Stomach (tissue), 9 donors: Measurements from ENCODE around the gene HNF4A. TPM values are rescaled to one million over a fixed set of nuclear protein-coding genes. Genes with fewer than 3 reads are reported as not detected.
A peak's percentile ranks its signal among the peaks of the same experiment; 100 is the strongest.

Experiments used
- DNase-seq, 2 donors: peaks; one replicate each; pipeline versions ENCODE4 v3.0.0 to v3.0.0-alpha.2; 2013 to 2019
- H3K27ac ChIP-seq, 5 donors: fragments of 200-600 bp in 4 of 5; sonication (generic) in 4 of 5; one replicate each; pipeline ENCODE4 v1.5.1; 2013 to 2019; ENCODE audit warnings: mild to moderate bottlenecking in 1 of 5, moderate library complexity in 1 of 5
- H3K27me3 ChIP-seq, 3 donors: fragments of 200-600 bp; sonication (generic); one replicate each; pipeline ENCODE4 v1.5.1; 2017 to 2019; ENCODE audit warnings: mixed run types in 1 of 3
- H3K36me3 ChIP-seq, 4 donors: fragments of 200-600 bp; sonication (generic); 1 replicate in 3 of 4; 2 replicates in 1 of 4; pipeline ENCODE4 v1.5.1; 2016 to 2019
- H3K4me1 ChIP-seq, 4 donors: fragments of 200-600 bp; sonication (generic); one replicate each; pipeline ENCODE4 v1.5.1; 2016 to 2019
- H3K4me3 ChIP-seq, 4 donors: fragments of 200-600 bp; sonication (generic) in 3 of 4; one replicate each; pipeline ENCODE4 v1.5.1; 2016 to 2019; ENCODE audit warnings: mild to moderate bottlenecking in 1 of 4
- H3K9me3 ChIP-seq, 4 donors: fragments of 200-600 bp; sonication (generic); one replicate each; pipeline ENCODE4 v1.5.1; 2016 to 2019
- CTCF ChIP-seq, 7 experiments: fragments of 450-650 bp in 4 of 7; fragments of 200-600 bp in 3 of 7; sonication (generic) in 3 of 7; IDR thresholded peaks; one replicate each; pipeline ENCODE4 v1.5.1; 2016 to 2019; ENCODE audit warnings: antibody characterized with exemption in 7 of 7, control low read depth in 2 of 7, mild to moderate bottlenecking in 1 of 7
- EP300 ChIP-seq: sonication (generic); formaldehyde crosslinking; IDR thresholded peaks from one replicate; pipeline ENCODE4 v1.6.1; 2017; ENCODE audit warnings: antibody characterized with exemption
- POLR2A ChIP-seq, 4 donors: fragments of 450-650 bp; IDR thresholded peaks; one replicate each; pipeline ENCODE4 v1.6.1; 2016; ENCODE audit warnings: antibody characterized with exemption in 4 of 4, control low read depth in 2 of 4, mild to moderate bottlenecking in 1 of 4, moderate library complexity in 1 of 4
- POLR2AphosphoS5 ChIP-seq, 3 donors: sonication (generic); formaldehyde crosslinking; IDR thresholded peaks; one replicate each; pipeline ENCODE4 v1.6.1; 2016; ENCODE audit warnings: antibody characterized with exemption in 3 of 3
- WGBS, 5 donors: extraction: QIAGEN DNeasy Blood & Tissue Kit in 3 of 5; methylation state at CpG; one replicate each; pipeline versions ENCODE4 v1.1.5 to v1.1.7; 2013 to 2018; 5-methylcytosine and 5-hydroxymethylcytosine counted together
- intact Hi-C: fragments of 100-400 bp; cut with DNase I; formaldehyde crosslinking; loops from one replicate; pipeline ENCODE4 v1.15.1; 2023; ENCODE audit warnings: low total_unique reads
- polyA plus RNA-seq, 3 donors: library from polyadenylated mRNA; stranded (reverse); fragments of 200-250 nt; gene quantifications; one replicate each; pipeline ENCODE4 v1.2.3, GENCODE V29; 2013
- total RNA-seq, 5 donors: library from RNA; depleted of rRNA; stranded (reverse); fragments of >200 nt; gene quantifications; one replicate each; pipeline versions ENCODE4 v1.1.0 to v1.2.3, GENCODE V29; 2014 to 2016
- donor health status: healthy with polysubstance abuse.
- donor health status: Bipolar disorder and iron deficiency.
- donor health status: healthy.

The HNF4A gene
- total and polyA plus RNA-seq, 8 donors = 1.3 to 64.8 (median 23.5) TPM

- Histone ChIP-seq H3K9me3 (no peaks in the 10 kb centered on the region), H3K27me3 (no peaks in the 10 kb centered on the region), H3K36me3 (no peaks in the 10 kb centered on the region), H3K4me1 (peaks cover 0 to 32% (median 7%) of the 10 kb centered on the region in 4 donors), H3K27ac (no peak overlapping the region), H3K4me3 (no peak overlapping the region)
- 89 to 96% (median 95%) methylated on average over 6 of the region's 6 CpGs for WGBS, 5 donors
- TF ChIP-seq POLR2A (IDR thresholded peaks at IDR 0.05) (no peak), EP300 (no peak), CTCF (IDR thresholded peaks at IDR 0.05) (no peak), POLR2AphosphoS5 (IDR thresholded peaks at IDR 0.05) (no peak)
- DNase-seq = no peak
- intact Hi-C loops = no loop called here
Measured at GRCh38 chr20:44367746-44368145, 12.2 kb downstream of the HNF4A start.

GRCh38 chr20:44370639-44371218 is 15.2 kb downstream of the HNF4A start:
- H3K9me3 ChIP-seq = no peaks in the 10 kb centered on the region
- DNase-seq = peak; percentile 69
- peaks cover 0 to 27% (median 7%) of the 10 kb centered on the region in 4 donors for H3K4me1 ChIP-seq
- H3K4me3 ChIP-seq = no peak overlapping the region
- WGBS, 5 donors = 25 to 59% (median 41%) methylated on average over 8 to 9 of the region's 9 CpGs
- peak in 2 of 3 donors; percentile 18 to 38 for TF ChIP-seq POLR2AphosphoS5 (IDR thresholded peaks at IDR 0.05)
- no peak for TF ChIP-seq POLR2A (IDR thresholded peaks at IDR 0.05)
- H3K27ac ChIP-seq = peak overlapping the region; percentile 26 to 69 (median 45)
- H3K36me3 ChIP-seq = no peaks in the 10 kb centered on the region
- peaks cover 0 to 2% (median 0%) of the 10 kb centered on the region in 3 donors for H3K27me3 ChIP-seq
- intact Hi-C loops = no loop called here

GRCh38 chr20:44382641-44383040 is 27.1 kb downstream of the HNF4A start:
- intact Hi-C loops = loop anchor here (5.0 to 10.0 kb wide), 2 partner anchors 165 to 232 kb away; no protein-coding TSS in a partner anchor
- H3K4me3 ChIP-seq = no peak overlapping the region
- H3K27me3 ChIP-seq = peaks cover 0 to 31% (median 0%) of the 10 kb centered on the region in 3 donors
- DNase-seq = no peak
- no peaks in the 10 kb centered on the region for H3K9me3 ChIP-seq
- H3K36me3 ChIP-seq = no peaks in the 10 kb centered on the region
- WGBS, 5 donors = 25 to 40% (median 34%) methylated on average over 2 of the region's 2 CpGs
- no peak overlapping the region for H3K27ac ChIP-seq
- TF ChIP-seq CTCF (IDR thresholded peaks at IDR 0.05) (no peak), POLR2AphosphoS5 (IDR thresholded peaks at IDR 0.05) (no peak), EP300 (no peak), POLR2A (IDR thresholded peaks at IDR 0.05) (no peak)
- peaks cover 0 to 6% (median 0%) of the 10 kb centered on the region in 4 donors for H3K4me1 ChIP-seq

GRCh38 chr20:44384423-44385027 is 29.0 kb downstream of the HNF4A start:
- TF ChIP-seq POLR2AphosphoS5 (IDR thresholded peaks at IDR 0.05) = no peak
- TF ChIP-seq CTCF (IDR thresholded peaks at IDR 0.05) = peak in 5 of 7 experiments; percentile 35 to 80 (median 74)
- Histone ChIP-seq H3K4me3 (no peak overlapping the region), H3K27ac (no peak overlapping the region), H3K27me3 (peaks cover 0 to 41% (median 0%) of the 10 kb centered on the region in 3 donors), H3K4me1 (peaks cover 0 to 16% (median 8%) of the 10 kb centered on the region in 4 donors), H3K36me3 (no peaks in the 10 kb centered on the region), H3K9me3 (no peaks in the 10 kb centered on the region)
- intact Hi-C loops = loop anchor here (5.0 to 10.0 kb wide), 2 partner anchors 167 to 230 kb away; no protein-coding TSS in a partner anchor
- DNase-seq = peak; percentile 86 to 87
- WGBS, 5 donors = 17 to 21% (median 18%) methylated on average over 9 of the region's 9 CpGs
